Colonic mucosa (tissue), 4 donors: ENCODE measurements around the gene ADCYAP1R1. TPM values are rescaled to one million over a fixed set of nuclear protein-coding genes. Genes with fewer than 3 reads are reported as not detected.

Source experiments
- DNase-seq: peaks from one replicate; pipeline ENCODE4 v3.0.0-alpha.2; 2020
- H3K27ac ChIP-seq: fragments of 200-600 bp; one replicate; pipeline ENCODE4 v1.8.0; 2021
- H3K27me3 ChIP-seq: fragments of 200-600 bp; one replicate; pipeline ENCODE4 v1.8.0; 2021
- H3K36me3 ChIP-seq: fragments of 200-600 bp; one replicate; pipeline ENCODE4 v1.8.0; 2021
- H3K4me1 ChIP-seq: fragments of 200-600 bp; one replicate; pipeline ENCODE4 v1.8.0; 2021; ENCODE audit warnings: mild to moderate bottlenecking
- H3K4me3 ChIP-seq: fragments of 200-600 bp; one replicate; pipeline ENCODE4 v1.8.0; 2021
- H3K9ac ChIP-seq, 2 donors: one replicate each; pipeline ENCODE4 v1.7.0; 2013; ENCODE audit warnings: control low read depth in 2 of 2, low read depth in 2 of 2, low read length in 2 of 2
- H3K9me3 ChIP-seq: fragments of 200-600 bp; one replicate; pipeline ENCODE4 v1.8.0; 2021
- CTCF ChIP-seq: fragments of 200-600 bp; IDR thresholded peaks from one replicate; pipeline ENCODE4 v1.8.0; 2022; ENCODE audit warnings: antibody characterized with exemption, mild to moderate bottlenecking
- intact Hi-C: fragments of 100-400 bp; cut with DNase I; formaldehyde crosslinking; loops from one replicate; pipeline ENCODE4 v1.14.1; 2022
- total RNA-seq, 2 donors: library from RNA; stranded (reverse); fragmentation: NEBNext Ultra II Directional in 1 of 2; extraction: Animal tissue kit (Norgen Biotek cat#: 25700) in 1 of 2; gene quantifications; one replicate each; pipeline ENCODE4 v1.2.1, GENCODE V29; 2021
- donor health status: healthy.
- donor health status: DM: no; HTN: no; CAD: no.
- donor health status: DM: no; HTN: no; CAD: no.

Gene ADCYAP1R1
- total RNA-seq, 2 donors from 2014 or later, result 0.37 to 0.90 TPM

GRCh38 chr7:31080763-31081162, 28.7 kb downstream of the ADCYAP1R1 start:
- intact Hi-C loops, result no loop called here
- no peaks in the 10 kb centered on the region for H3K36me3 ChIP-seq
- no peak for TF ChIP-seq CTCF
- H3K4me3 ChIP-seq, result no peak overlapping the region
- no peaks in the 10 kb centered on the region for H3K9me3 ChIP-seq
- H3K9ac ChIP-seq, result no peak overlapping the region
- H3K27me3 ChIP-seq, result no peaks in the 10 kb centered on the region
- DNase-seq, result no peak
- no peaks in the 10 kb centered on the region for H3K4me1 ChIP-seq
- no peak overlapping the region for H3K27ac ChIP-seq

GRCh38 chr7:31082017-31082416, 29.9 kb downstream of the ADCYAP1R1 start:
- no peak for TF ChIP-seq CTCF
- H3K27ac ChIP-seq, result no peak overlapping the region

GRCh38 chr7:31082447-31082846, 30.3 kb downstream of the ADCYAP1R1 start:
- DNase-seq, result no peak
- Histone ChIP-seq H3K4me1 (no peaks in the 10 kb centered on the region), H3K27ac (no peak overlapping the region), H3K9ac (no peak overlapping the region), H3K4me3 (no peak overlapping the region), H3K9me3 (no peaks in the 10 kb centered on the region), H3K27me3 (no peaks in the 10 kb centered on the region), H3K36me3 (no peaks in the 10 kb centered on the region)
- TF ChIP-seq CTCF, result no peak
- intact Hi-C loops, result no loop called here

More at GRCh38 chr7:31082017-31082416, 29.9 kb downstream of the ADCYAP1R1 start:
- H3K4me1 ChIP-seq, result no peaks in the 10 kb centered on the region
- H3K4me3 ChIP-seq, result no peak overlapping the region
- H3K9me3 ChIP-seq, result no peaks in the 10 kb centered on the region
- H3K36me3 ChIP-seq, result no peaks in the 10 kb centered on the region
- no peak overlapping the region for H3K9ac ChIP-seq
- no peaks in the 10 kb centered on the region for H3K27me3 ChIP-seq
- intact Hi-C loops, result no loop called here
- DNase-seq, result no peak

- no peaks in the 10 kb centered on the region for H3K27me3 ChIP-seq
- no peak for TF ChIP-seq CTCF
- no peak overlapping the region for H3K27ac ChIP-seq
- DNase-seq, result no peak
- intact Hi-C loops, result no loop called here
- H3K9me3 ChIP-seq, result no peaks in the 10 kb centered on the region
- H3K36me3 ChIP-seq, result no peaks in the 10 kb centered on the region
- no peaks in the 10 kb centered on the region for H3K4me1 ChIP-seq
- H3K9ac ChIP-seq, result no peak overlapping the region
- no peak overlapping the region for H3K4me3 ChIP-seq
Measured at GRCh38 chr7:31083210-31083786, 31.2 kb downstream of the ADCYAP1R1 start.

GRCh38 chr7:31084226-31084625, 32.1 kb downstream of the ADCYAP1R1 start:
- Histone ChIP-seq H3K9me3 (no peaks in the 10 kb centered on the region), H3K9ac (no peak overlapping the region), H3K4me1 (no peaks in the 10 kb centered on the region), H3K4me3 (no peak overlapping the region), H3K27ac (no peak overlapping the region), H3K27me3 (no peaks in the 10 kb centered on the region), H3K36me3 (no peaks in the 10 kb centered on the region)
- TF ChIP-seq CTCF, result no peak
- intact Hi-C loops, result no loop called here
- DNase-seq, result no peak
